ES-I3 (cell line): ENCODE results near the gene SPIRE1.

Source experiments
- H3K36me3 ChIP-seq: 2 replicates; pipeline ENCODE4 v1.6.1; 2013; ENCODE audit warnings: mild to moderate bottlenecking, low read length, control low read depth, moderate library complexity; ENCODE audit not compliant: insufficient read depth
- H3K4me1 ChIP-seq: 2 replicates; pipeline ENCODE4 v1.6.1; 2013; ENCODE audit warnings: mild to moderate bottlenecking, control low read depth, low read length; ENCODE audit not compliant: insufficient read depth
- H3K9ac ChIP-seq: 2 replicates; pipeline ENCODE4 v1.6.1; 2013; ENCODE audit warnings: low read depth, mild to moderate bottlenecking, low read length, moderate library complexity
- H3K9me3 ChIP-seq: 2 replicates; pipeline ENCODE4 v1.6.1; 2013; ENCODE audit warnings: mild to moderate bottlenecking, low read length, moderate library complexity; ENCODE audit not compliant: control insufficient read depth, insufficient read depth

The SPIRE1 gene

GRCh38 chr18:12657684-12658425, at the start of gene SPIRE1:
SPIRE1 (minus strand) TSS chr18:12658107; CDS start chr18:12657866, 241 bp downstream.
- Histone ChIP-seq H3K9me3 (no peaks in the 10 kb centered on the region), H3K36me3 (no peaks in the 10 kb centered on the region), H3K9ac (peak within 1 kb of the TSS; percentile 76), H3K4me1 (peaks cover 9% of the 10 kb centered on the region; the same call in 1 of the 2 replicates)

GRCh38 chr18:12703664-12704063, 45.8 kb upstream of the SPIRE1 start:
- Histone ChIP-seq H3K36me3 (no peaks in the 10 kb centered on the region), H3K9ac (peak overlapping the region; percentile 100), H3K4me1 (peaks cover 8% of the 10 kb centered on the region; the same call in 1 of the 2 replicates), H3K9me3 (no peaks in the 10 kb centered on the region)

GRCh38 chr18:12703096-12703567, 45.2 kb upstream of the SPIRE1 start:
- Histone ChIP-seq H3K4me1 (peaks cover 8% of the 10 kb centered on the region; the same call in 1 of the 2 replicates), H3K9me3 (no peaks in the 10 kb centered on the region), H3K9ac (peak overlapping the region; percentile 100), H3K36me3 (no peaks in the 10 kb centered on the region)

GRCh38 chr18:12702221-12703095, 44.6 kb upstream of the SPIRE1 start, which contains the start of the genes CEP76 and PSMG2:
CEP76 (minus strand) TSS chr18:12702723; CDS start chr18:12702548, 175 bp downstream.
PSMG2 (plus strand) TSS chr18:12703042; CDS start chr18:12703108, 66 bp downstream.
- Histone ChIP-seq H3K9ac (peak within 1 kb of the TSS; percentile 100), H3K4me1 (peaks cover 8% of the 10 kb centered on the region; the same call in 1 of the 2 replicates), H3K9me3 (no peaks in the 10 kb centered on the region), H3K36me3 (no peaks in the 10 kb centered on the region)

- peak overlapping the region; percentile 100 for H3K9ac ChIP-seq
- H3K36me3 ChIP-seq: no peaks in the 10 kb centered on the region
- H3K4me1 ChIP-seq: peaks cover 8% of the 10 kb centered on the region; the same call in 1 of the 2 replicates
- H3K9me3 ChIP-seq: no peaks in the 10 kb centered on the region
Observed at GRCh38 chr18:12701161-12701560, 43.3 kb upstream of the SPIRE1 start.

- H3K36me3 ChIP-seq: no peaks in the 10 kb centered on the region
Observed at GRCh38 chr18:12699747-12700146, 41.8 kb upstream of the SPIRE1 start.

GRCh38 chr18:12694032-12694431, 36.1 kb upstream of the SPIRE1 start:
- Histone ChIP-seq H3K9ac (no peak overlapping the region), H3K36me3 (peaks cover 2% of the 10 kb centered on the region; the same call in 1 of the 2 replicates), H3K9me3 (no peaks in the 10 kb centered on the region; the same call in 1 of the 2 replicates), H3K4me1 (no peaks in the 10 kb centered on the region)

More at GRCh38 chr18:12699747-12700146, 41.8 kb upstream of the SPIRE1 start:
- Histone ChIP-seq H3K9me3 (no peaks in the 10 kb centered on the region), H3K9ac (no peak overlapping the region), H3K4me1 (peaks cover 8% of the 10 kb centered on the region; the same call in 1 of the 2 replicates)

- no peaks in the 10 kb centered on the region; the same call in 1 of the 2 replicates for H3K9me3 ChIP-seq
- H3K36me3 ChIP-seq: peaks cover 2% of the 10 kb centered on the region; the same call in 1 of the 2 replicates
- H3K9ac ChIP-seq: no peak overlapping the region
- no peaks in the 10 kb centered on the region for H3K4me1 ChIP-seq
Observed at GRCh38 chr18:12692206-12692605, 34.3 kb upstream of the SPIRE1 start.

GRCh38 chr18:12689256-12689850, 31.4 kb upstream of the SPIRE1 start:
- no peaks in the 10 kb centered on the region for H3K4me1 ChIP-seq
- H3K36me3 ChIP-seq: peaks cover 6% of the 10 kb centered on the region
- no peaks in the 10 kb centered on the region; the same call in 1 of the 2 replicates for H3K9me3 ChIP-seq
- H3K9ac ChIP-seq: no peak overlapping the region

- Histone ChIP-seq H3K4me1 (no peaks in the 10 kb centered on the region), H3K9me3 (no peaks in the 10 kb centered on the region), H3K9ac (no peak overlapping the region), H3K36me3 (peaks cover 4% of the 10 kb centered on the region; the same call in 1 of the 2 replicates)
Observed at GRCh38 chr18:12686100-12686499, 28.2 kb upstream of the SPIRE1 start.

- no peaks in the 10 kb centered on the region; the same call in 1 of the 2 replicates for H3K4me1 ChIP-seq
- H3K9me3 ChIP-seq: no peaks in the 10 kb centered on the region
- H3K36me3 ChIP-seq: peaks cover 14% of the 10 kb centered on the region
- no peak overlapping the region for H3K9ac ChIP-seq
Observed at GRCh38 chr18:12679183-12679786, 21.4 kb upstream of the SPIRE1 start.

GRCh38 chr18:12668041-12668440, 10.1 kb upstream of the SPIRE1 start:
- Histone ChIP-seq H3K36me3 (no peaks in the 10 kb centered on the region; the same call in 1 of the 2 replicates), H3K4me1 (no peaks in the 10 kb centered on the region), H3K9me3 (no peaks in the 10 kb centered on the region), H3K9ac (no peak overlapping the region)

GRCh38 chr18:12659904-12660605, 2.1 kb upstream of the SPIRE1 start:
- no peak overlapping the region for H3K9ac ChIP-seq
- H3K36me3 ChIP-seq: no peaks in the 10 kb centered on the region
- H3K4me1 ChIP-seq: peaks cover 4% of the 10 kb centered on the region; the same call in 1 of the 2 replicates
- H3K9me3 ChIP-seq: no peaks in the 10 kb centered on the region
